Hindlimb muscle (tissue), 1 donor: ENCODE results near the gene NFATC2. TPM values are rescaled to one million over a fixed set of nuclear protein-coding genes. Genes with fewer than 3 reads are reported as not detected.

ENCODE experiments used
- DNase-seq: peaks from one replicate; pipeline ENCODE4 v3.0.0-alpha.2; 2013
- polyA plus RNA-seq: library from polyadenylated mRNA; unstranded; fragments of 120-200 nt; gene quantifications from one replicate; pipeline ENCODE4 v1.2.1, GENCODE V29; 2013; ENCODE audit not compliant: insufficient read length

The NFATC2 gene
- polyA plus RNA-seq, 1 donor, result 4.5 TPM

GRCh38 chr20:51513545-51513944 lies 29.0 kb downstream of the NFATC2 start:
- DNase-seq, result no peak

- DNase-seq, result no peak
Observed at GRCh38 chr20:51512645-51513044, 29.9 kb downstream of the NFATC2 start.

- DNase-seq, result no peak
Observed at GRCh38 chr20:51511861-51512619, 30.5 kb downstream of the NFATC2 start.

GRCh38 chr20:51510936-51511605 lies 31.4 kb downstream of the NFATC2 start:
- no peak for DNase-seq

- DNase-seq, result peak; percentile 43
Observed at GRCh38 chr20:51510169-51510568, 32.4 kb downstream of the NFATC2 start.

GRCh38 chr20:51509208-51509607 lies 33.3 kb downstream of the NFATC2 start:
- no peak for DNase-seq

GRCh38 chr20:51508780-51509179 lies 33.7 kb downstream of the NFATC2 start:
- no peak for DNase-seq

GRCh38 chr20:51508158-51508557 lies 34.4 kb downstream of the NFATC2 start:
- no peak for DNase-seq

- DNase-seq, result no peak
Observed at GRCh38 chr20:51507216-51508036, 35.1 kb downstream of the NFATC2 start.

- no peak for DNase-seq
Observed at GRCh38 chr20:51506527-51507215, 35.8 kb downstream of the NFATC2 start.

- DNase-seq, result no peak
Observed at GRCh38 chr20:51505566-51505965, 37.0 kb downstream of the NFATC2 start.

GRCh38 chr20:51503376-51503775 lies 39.1 kb downstream of the NFATC2 start:
- no peak for DNase-seq

- no peak for DNase-seq
Observed at GRCh38 chr20:51500936-51501335, 41.6 kb downstream of the NFATC2 start.

- DNase-seq, result no peak
Observed at GRCh38 chr20:51500311-51500710, 42.2 kb downstream of the NFATC2 start.

- DNase-seq, result no peak
Observed at GRCh38 chr20:51498765-51499540, 43.6 kb downstream of the NFATC2 start.

- DNase-seq, result no peak
Observed at GRCh38 chr20:51497542-51498467, 44.7 kb downstream of the NFATC2 start.

- no peak for DNase-seq
Observed at GRCh38 chr20:51496964-51497363, 45.6 kb downstream of the NFATC2 start.

GRCh38 chr20:51495921-51496545 lies 46.5 kb downstream of the NFATC2 start:
- DNase-seq, result no peak

GRCh38 chr20:51495291-51495690 lies 47.2 kb downstream of the NFATC2 start:
- DNase-seq, result no peak
